ENCODE measurements around the gene GNAS.

GNAS gene

DNA sequence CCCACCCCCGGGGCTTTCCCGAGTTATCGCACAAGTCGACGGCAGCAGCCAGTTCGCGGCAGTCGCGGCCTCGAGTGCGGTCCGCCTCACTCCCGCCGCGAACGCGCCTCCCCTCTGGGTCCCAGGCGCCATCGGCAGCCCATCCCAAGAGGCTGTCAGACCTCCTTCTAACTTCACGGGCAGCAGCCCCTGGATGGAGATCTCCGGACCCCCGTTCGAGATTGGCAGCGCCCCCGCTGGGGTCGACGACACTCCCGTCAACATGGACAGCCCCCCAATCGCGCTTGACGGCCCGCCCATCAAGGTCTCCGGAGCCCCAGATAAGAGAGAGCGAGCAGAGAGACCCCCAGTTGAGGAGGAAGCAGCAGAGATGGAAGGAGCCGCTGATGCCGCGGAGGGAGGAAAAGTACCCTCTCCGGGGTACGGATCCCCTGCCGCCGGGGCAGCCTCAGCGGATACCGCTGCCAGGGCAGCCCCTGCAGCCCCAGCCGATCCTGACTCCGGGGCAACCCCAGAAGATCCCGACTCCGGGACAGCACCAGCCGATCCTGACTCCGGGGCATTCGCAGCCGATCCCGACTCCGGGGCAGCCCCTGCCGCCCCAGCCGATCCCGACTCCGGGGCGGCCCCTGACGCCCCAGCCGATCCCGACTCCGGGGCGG lies 1.6 kb downstream of the GNAS start:
- TF ChIP-seq, protein P1, sequence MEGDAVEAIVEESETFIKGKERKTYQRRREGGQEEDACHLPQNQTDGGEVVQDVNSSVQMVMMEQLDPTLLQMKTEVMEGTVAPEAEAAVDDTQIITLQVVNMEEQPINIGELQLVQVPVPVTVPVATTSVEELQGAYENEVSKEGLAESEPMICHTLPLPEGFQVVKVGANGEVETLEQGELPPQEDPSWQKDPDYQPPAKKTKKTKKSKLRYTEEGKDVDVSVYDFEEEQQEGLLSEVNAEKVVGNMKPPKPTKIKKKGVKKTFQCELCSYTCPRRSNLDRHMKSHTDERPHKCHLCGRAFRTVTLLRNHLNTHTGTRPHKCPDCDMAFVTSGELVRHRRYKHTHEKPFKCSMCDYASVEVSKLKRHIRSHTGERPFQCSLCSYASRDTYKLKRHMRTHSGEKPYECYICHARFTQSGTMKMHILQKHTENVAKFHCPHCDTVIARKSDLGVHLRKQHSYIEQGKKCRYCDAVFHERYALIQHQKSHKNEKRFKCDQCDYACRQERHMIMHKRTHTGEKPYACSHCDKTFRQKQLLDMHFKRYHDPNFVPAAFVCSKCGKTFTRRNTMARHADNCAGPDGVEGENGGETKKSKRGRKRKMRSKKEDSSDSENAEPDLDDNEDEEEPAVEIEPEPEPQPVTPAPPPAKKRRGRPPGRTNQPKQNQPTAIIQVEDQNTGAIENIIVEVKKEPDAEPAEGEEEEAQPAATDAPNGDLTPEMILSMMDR (IDR thresholded peaks at IDR 0.05; ENCODE audit: borderline replicate concordance, insufficient read depth, low read depth, low read length), result no peak
- no peak overlapping the region for H3K4me3 ChIP-seq (ENCODE audit: low read depth, low read length)

DNA sequence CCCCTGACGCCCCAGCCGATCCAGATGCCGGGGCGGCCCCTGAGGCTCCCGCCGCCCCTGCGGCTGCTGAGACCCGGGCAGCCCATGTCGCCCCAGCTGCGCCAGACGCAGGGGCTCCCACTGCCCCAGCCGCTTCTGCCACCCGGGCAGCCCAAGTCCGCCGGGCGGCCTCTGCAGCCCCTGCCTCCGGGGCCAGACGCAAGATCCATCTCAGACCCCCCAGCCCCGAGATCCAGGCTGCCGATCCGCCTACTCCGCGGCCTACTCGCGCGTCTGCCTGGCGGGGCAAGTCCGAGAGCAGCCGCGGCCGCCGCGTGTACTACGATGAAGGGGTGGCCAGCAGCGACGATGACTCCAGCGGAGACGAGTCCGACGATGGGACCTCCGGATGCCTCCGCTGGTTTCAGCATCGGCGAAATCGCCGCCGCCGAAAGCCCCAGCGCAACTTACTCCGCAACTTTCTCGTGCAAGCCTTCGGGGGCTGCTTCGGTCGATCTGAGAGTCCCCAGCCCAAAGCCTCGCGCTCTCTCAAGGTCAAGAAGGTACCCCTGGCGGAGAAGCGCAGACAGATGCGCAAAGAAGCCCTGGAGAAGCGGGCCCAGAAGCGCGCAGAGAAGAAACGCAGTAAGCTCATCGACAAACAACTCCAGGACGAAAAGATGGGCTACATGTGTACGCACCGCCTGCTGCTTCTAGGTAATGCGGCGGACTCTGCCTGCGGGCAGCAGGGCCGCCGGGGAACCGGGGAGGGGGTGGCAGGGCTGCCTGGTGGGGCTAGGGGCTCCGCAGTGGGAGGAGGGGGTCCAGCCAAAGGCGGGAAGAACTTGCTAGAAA lies 2.3 kb downstream of the GNAS start:
- TF ChIP-seq, protein P1 (IDR thresholded peaks at IDR 0.05; ENCODE audit: borderline replicate concordance, insufficient read depth, low read depth, low read length), result no peak
- H3K4me3 ChIP-seq (ENCODE audit: low read depth, low read length), result no peak overlapping the region

DNA sequence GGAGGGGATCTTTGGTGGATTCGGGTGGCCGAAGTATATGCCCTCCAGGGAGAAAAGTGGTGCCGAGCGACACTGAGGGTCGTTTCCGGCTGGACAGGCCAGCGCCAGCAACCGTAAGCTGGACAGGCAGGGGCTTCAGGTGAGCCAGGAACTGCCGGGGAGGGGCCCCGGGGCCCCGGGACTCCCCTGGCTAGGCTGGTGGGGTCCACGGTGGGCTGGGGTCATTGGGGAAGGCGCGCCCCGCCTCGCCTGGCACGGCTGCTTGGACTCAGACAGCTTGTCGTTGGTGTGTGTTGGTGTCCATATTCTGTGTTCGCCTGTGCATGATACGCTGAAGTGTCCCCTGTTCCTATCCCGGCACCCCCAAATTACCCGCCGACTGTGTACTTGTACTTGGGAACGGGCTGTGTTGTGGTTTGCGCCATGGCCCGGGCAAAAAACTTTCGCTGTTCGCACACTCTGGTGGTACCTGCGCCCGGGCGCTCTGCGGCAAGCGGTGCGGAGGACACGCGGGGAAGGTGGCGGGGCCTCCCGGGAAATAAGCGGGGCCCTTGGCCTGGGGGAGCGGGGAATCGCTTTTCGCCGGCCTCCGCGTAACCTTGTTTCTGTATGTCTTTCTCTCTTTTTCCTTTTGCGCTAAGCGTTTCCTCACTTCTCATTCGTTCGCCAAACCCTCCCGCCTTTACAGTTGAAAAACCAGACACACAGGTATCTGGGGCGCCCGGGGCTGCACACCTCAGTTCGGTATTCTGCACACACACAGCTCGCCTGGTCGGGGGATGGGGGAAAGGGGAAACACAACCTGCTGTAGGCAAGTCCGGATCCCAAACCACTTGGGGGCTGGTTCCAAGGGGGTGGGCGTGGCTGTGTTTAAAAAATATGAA lies 3.2 kb downstream of the GNAS start:
- H3K4me3 ChIP-seq (ENCODE audit: low read depth, low read length), result no peak overlapping the region

DNA sequence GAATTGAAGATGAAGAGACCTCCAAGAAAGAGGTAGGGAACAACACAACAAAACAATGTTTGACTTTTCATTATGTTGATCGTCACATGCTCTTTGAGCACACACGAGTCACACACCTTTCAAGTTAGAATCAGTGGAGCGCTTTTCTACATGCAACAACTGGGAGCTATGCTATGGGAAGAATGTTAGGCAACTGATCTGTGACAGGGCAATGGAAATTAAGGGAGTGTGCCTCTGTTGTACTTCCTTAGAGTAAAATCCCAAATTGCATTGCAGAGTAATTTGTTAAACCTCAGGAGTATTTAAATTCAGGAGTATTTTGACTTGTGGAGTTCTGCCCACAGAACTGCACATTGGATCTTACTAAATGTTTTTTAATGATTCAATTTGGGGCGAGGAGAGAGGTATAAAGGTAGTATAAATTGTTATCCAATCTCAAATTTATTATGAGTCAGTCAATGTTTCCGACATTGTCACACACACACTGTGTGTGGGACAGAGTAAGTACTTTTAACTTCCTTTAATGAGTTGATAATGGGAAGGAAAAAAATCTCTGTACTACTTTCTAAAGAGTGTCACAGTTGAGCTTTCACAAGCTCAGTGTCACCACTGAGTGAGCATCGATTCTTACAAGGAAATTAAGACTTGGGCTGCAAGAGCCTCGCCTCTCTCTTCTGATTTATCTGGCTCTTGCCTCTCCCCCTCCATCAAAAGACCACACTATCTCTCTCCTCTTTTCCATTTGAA lies 10.7 kb downstream of the GNAS start:
- TF ChIP-seq, protein P1 (IDR thresholded peaks at IDR 0.05; ENCODE audit: borderline replicate concordance, insufficient read depth, low read depth, low read length), result no peak
- H3K4me3 ChIP-seq (ENCODE audit: low read depth, low read length), result no peak overlapping the region

More for the DNA sequence above, 3.2 kb downstream of the GNAS start:
- TF ChIP-seq, protein P1 (IDR thresholded peaks at IDR 0.05; ENCODE audit: borderline replicate concordance, insufficient read depth, low read depth, low read length), result no peak

DNA sequence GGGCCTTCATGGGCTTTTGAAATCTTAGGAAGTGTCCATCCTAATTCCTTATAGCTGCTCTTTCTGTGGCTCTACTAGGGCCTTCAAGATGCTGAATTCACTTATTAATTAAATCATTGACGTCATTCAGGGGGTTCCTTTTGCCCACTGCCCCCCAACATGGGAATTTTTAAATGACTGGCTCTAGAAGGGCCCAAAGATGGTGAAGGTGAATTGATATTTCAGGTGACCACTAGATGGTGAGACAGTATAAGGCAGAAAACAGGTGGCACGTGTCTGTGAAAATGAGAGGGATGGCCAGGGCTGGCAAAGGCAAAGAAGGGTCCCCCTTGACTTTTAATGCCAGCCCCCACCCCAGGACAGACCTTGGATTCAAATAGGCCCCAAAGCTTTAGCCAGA lies 11.8 kb downstream of the GNAS start:
- H3K4me3 ChIP-seq (ENCODE audit: low read depth, low read length), result no peak overlapping the region
- TF ChIP-seq, protein P1 (IDR thresholded peaks at IDR 0.05; ENCODE audit: borderline replicate concordance, insufficient read depth, low read depth, low read length), result peak; percentile 34; the same call in 1 of the 2 replicates

DNA sequence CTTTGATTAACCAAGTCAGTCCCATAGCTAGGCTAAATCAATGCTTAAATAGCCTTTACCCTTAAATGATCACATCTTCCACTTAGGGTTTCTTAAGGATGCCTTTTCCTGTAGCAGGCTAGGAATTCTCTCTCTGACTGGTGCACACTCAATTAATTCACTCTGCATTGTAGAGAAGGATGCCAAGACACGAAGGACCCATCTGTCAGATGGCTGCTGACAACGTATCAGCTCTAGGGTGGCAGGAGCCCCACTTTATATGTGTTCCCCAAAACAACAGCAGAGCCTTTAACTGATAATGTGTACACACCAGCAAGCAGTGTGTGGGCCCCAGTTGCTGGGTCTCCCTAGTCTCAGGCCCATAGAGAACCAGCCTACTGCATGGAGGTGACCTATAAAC lies 13.3 kb downstream of the GNAS start:
- H3K4me3 ChIP-seq (ENCODE audit: low read depth, low read length), result no peak overlapping the region
- TF ChIP-seq, protein P1 (IDR thresholded peaks at IDR 0.05; ENCODE audit: borderline replicate concordance, insufficient read depth, low read depth, low read length), result no peak

Measured in GM12875 (cell line).